ENCODE measurements around the gene KCNQ2. TPM values are rescaled to one million over a fixed set of nuclear protein-coding genes. Genes with fewer than 3 reads are reported as not detected.

KCNQ2 gene
- total RNA-seq, 4 donors from 2014 or later, result not detected

- no peak for DNase-seq (ENCODE audit: low spot score in 2 of 2)
- peaks cover 0 to 89% of the 10 kb centered on the region in 2 donors for H3K27me3 ChIP-seq
- H3K36me3 ChIP-seq, result no peaks in the 10 kb centered on the region
- peaks cover 0 to 8% (median 0%) of the 10 kb centered on the region in 4 donors for H3K4me1 ChIP-seq
- no peak overlapping the region for H3K27ac ChIP-seq
- TF ChIP-seq POLR2A (IDR thresholded peaks at IDR 0.05) (no peak), EP300 (IDR thresholded peaks at IDR 0.05) (no peak)
- TF ChIP-seq, protein P1, sequence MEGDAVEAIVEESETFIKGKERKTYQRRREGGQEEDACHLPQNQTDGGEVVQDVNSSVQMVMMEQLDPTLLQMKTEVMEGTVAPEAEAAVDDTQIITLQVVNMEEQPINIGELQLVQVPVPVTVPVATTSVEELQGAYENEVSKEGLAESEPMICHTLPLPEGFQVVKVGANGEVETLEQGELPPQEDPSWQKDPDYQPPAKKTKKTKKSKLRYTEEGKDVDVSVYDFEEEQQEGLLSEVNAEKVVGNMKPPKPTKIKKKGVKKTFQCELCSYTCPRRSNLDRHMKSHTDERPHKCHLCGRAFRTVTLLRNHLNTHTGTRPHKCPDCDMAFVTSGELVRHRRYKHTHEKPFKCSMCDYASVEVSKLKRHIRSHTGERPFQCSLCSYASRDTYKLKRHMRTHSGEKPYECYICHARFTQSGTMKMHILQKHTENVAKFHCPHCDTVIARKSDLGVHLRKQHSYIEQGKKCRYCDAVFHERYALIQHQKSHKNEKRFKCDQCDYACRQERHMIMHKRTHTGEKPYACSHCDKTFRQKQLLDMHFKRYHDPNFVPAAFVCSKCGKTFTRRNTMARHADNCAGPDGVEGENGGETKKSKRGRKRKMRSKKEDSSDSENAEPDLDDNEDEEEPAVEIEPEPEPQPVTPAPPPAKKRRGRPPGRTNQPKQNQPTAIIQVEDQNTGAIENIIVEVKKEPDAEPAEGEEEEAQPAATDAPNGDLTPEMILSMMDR (IDR thresholded peaks at IDR 0.05), result no peak
- 80% methylated on average over 17 of the region's 17 CpGs for WGBS, 2 donors
- no peak overlapping the region for H3K4me3 ChIP-seq
- no peaks in the 10 kb centered on the region for H3K9me3 ChIP-seq
These were observed 13.4 kb downstream of the KCNQ2 start for GRCh38 chr20:63459070-63459380.

GRCh38 chr20:63458170-63459069 lies 14.0 kb downstream of the KCNQ2 start:
- WGBS, 2 donors, result 89% methylated on average over 30 to 36 of the region's 36 CpGs

DNA sequence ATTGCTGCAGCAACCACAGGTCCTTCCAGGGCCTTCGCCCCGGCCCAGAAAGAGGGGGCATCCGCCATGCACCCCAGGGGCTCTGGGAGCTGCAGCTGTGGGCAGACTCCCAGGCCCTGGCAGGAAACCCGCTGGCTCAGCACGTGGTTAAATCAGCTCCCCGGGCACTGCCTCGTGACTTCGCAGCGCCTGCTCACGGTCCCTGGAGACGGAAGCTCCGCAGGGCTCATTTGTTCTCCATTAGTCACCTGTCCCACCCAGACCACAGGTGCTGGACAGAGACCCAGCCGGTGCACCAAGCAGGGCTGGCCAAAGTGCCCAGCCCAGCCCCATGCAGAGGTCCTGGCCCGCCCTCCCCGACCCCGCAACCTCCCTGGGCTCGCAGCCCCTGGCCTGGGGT lies 14.7 kb downstream of the KCNQ2 start:
- Histone ChIP-seq H3K4me1 (peaks cover 0 to 20% (median 0%) of the 10 kb centered on the region in 4 donors), H3K36me3 (no peaks in the 10 kb centered on the region), H3K27me3 (peaks cover 0 to 89% of the 10 kb centered on the region in 2 donors), H3K27ac (no peak overlapping the region), H3K4me3 (no peak overlapping the region), H3K9me3 (no peaks in the 10 kb centered on the region)
- peak in 1 of 2 donors; percentile 7 for DNase-seq (ENCODE audit: low spot score in 2 of 2)
- TF ChIP-seq EP300 (IDR thresholded peaks at IDR 0.05) (no peak), POLR2A (IDR thresholded peaks at IDR 0.05) (no peak)
- TF ChIP-seq, protein P1 (IDR thresholded peaks at IDR 0.05), result no peak
- WGBS, 2 donors, result 69 to 79% methylated on average over 2 to 10 of the region's 17 CpGs

More at GRCh38 chr20:63458170-63459069, 14.0 kb downstream of the KCNQ2 start:
- no peak for DNase-seq (ENCODE audit: low spot score in 2 of 2)
- no peak for TF ChIP-seq EP300 (IDR thresholded peaks at IDR 0.05)
- TF ChIP-seq POLR2A (IDR thresholded peaks at IDR 0.05), result no peak
- TF ChIP-seq, protein P1 (IDR thresholded peaks at IDR 0.05), result no peak
- Histone ChIP-seq H3K27ac (no peak overlapping the region), H3K9me3 (no peaks in the 10 kb centered on the region), H3K36me3 (no peaks in the 10 kb centered on the region), H3K27me3 (peaks cover 0 to 89% of the 10 kb centered on the region in 2 donors), H3K4me3 (no peak overlapping the region), H3K4me1 (peaks cover 0 to 14% (median 0%) of the 10 kb centered on the region in 4 donors)

GRCh38 chr20:63456429-63457284 lies 15.8 kb downstream of the KCNQ2 start:
- H3K36me3 ChIP-seq, result no peaks in the 10 kb centered on the region
- H3K9me3 ChIP-seq, result no peaks in the 10 kb centered on the region
- peaks cover 0 to 20% (median 0%) of the 10 kb centered on the region in 4 donors for H3K4me1 ChIP-seq
- no peak overlapping the region for H3K4me3 ChIP-seq
- H3K27me3 ChIP-seq, result peaks cover 0 to 90% of the 10 kb centered on the region in 2 donors
- no peak for DNase-seq (ENCODE audit: low spot score in 2 of 2)
- TF ChIP-seq, protein P1 (IDR thresholded peaks at IDR 0.05), result no peak
- TF ChIP-seq EP300 (IDR thresholded peaks at IDR 0.05), result no peak
- 58 to 72% methylated on average over 22 to 35 of the region's 40 CpGs for WGBS, 2 donors
- H3K27ac ChIP-seq, result no peak overlapping the region

- H3K9me3 ChIP-seq, result no peaks in the 10 kb centered on the region
- peaks cover 0 to 20% (median 0%) of the 10 kb centered on the region in 4 donors for H3K4me1 ChIP-seq
- WGBS, 2 donors, result 83 to 88% methylated on average over 2 to 6 of the region's 10 CpGs
- no peak overlapping the region for H3K27ac ChIP-seq
- peaks cover 0 to 92% of the 10 kb centered on the region in 2 donors for H3K27me3 ChIP-seq
- no peak for DNase-seq (ENCODE audit: low spot score in 2 of 2)
- no peaks in the 10 kb centered on the region for H3K36me3 ChIP-seq
- TF ChIP-seq, protein P1 (IDR thresholded peaks at IDR 0.05), result no peak
- TF ChIP-seq EP300 (IDR thresholded peaks at IDR 0.05) (no peak), POLR2A (IDR thresholded peaks at IDR 0.05) (no peak)
- no peak overlapping the region for H3K4me3 ChIP-seq
These were observed 16.9 kb downstream of the KCNQ2 start for GRCh38 chr20:63455568-63455859.
